Mesothelial cell of epicardium (in vitro differentiated cells): ENCODE results near the gene CCNK. TPM values are rescaled to one million over a fixed set of nuclear protein-coding genes. Genes with fewer than 3 reads are reported as not detected.

ENCODE experiments used
- DNase-seq, 2 experiments: peaks; one replicate each; pipeline ENCODE4 v3.0.0; 2021; ENCODE audit warnings: low spot score in 2 of 2; ENCODE audit not compliant: unreplicated experiment in 2 of 2
- H3K27ac Mint-ChIP-seq: 2 replicates; pipeline ENCODE4 v1.8.0; 2021; ENCODE audit warnings: mixed read lengths
- H3K27me3 Mint-ChIP-seq: 2 replicates; pipeline ENCODE4 v1.8.0; 2021; ENCODE audit warnings: low read depth, mixed read lengths
- H3K36me3 Mint-ChIP-seq: 2 replicates; pipeline ENCODE4 v1.8.0; 2021; ENCODE audit warnings: mixed read lengths
- H3K4me1 Mint-ChIP-seq: 2 replicates; pipeline ENCODE4 v1.8.0; 2021; ENCODE audit warnings: mixed read lengths
- H3K4me3 Mint-ChIP-seq: 2 replicates; pipeline ENCODE4 v1.8.0; 2021; ENCODE audit warnings: mild to moderate bottlenecking, moderate library complexity, mixed read lengths
- H3K9me3 Mint-ChIP-seq: 2 replicates; pipeline ENCODE4 v1.8.0; 2021; ENCODE audit warnings: mixed read lengths
- CTCF ChIP-seq: fragments of 200-600 bp; sonication (generic); IDR thresholded peaks from one replicate; pipeline ENCODE4 v1.5.0; 2021; ENCODE audit warnings: antibody characterized with exemption; ENCODE audit not compliant: unreplicated experiment
- total RNA-seq: library from RNA; stranded (reverse); gene quantifications from 3 replicates; pipeline ENCODE4 v1.2.1, GENCODE V29; 2021

The CCNK gene
- total RNA-seq, 1 donor from 2014 or later, result 65.1 TPM

DNA sequence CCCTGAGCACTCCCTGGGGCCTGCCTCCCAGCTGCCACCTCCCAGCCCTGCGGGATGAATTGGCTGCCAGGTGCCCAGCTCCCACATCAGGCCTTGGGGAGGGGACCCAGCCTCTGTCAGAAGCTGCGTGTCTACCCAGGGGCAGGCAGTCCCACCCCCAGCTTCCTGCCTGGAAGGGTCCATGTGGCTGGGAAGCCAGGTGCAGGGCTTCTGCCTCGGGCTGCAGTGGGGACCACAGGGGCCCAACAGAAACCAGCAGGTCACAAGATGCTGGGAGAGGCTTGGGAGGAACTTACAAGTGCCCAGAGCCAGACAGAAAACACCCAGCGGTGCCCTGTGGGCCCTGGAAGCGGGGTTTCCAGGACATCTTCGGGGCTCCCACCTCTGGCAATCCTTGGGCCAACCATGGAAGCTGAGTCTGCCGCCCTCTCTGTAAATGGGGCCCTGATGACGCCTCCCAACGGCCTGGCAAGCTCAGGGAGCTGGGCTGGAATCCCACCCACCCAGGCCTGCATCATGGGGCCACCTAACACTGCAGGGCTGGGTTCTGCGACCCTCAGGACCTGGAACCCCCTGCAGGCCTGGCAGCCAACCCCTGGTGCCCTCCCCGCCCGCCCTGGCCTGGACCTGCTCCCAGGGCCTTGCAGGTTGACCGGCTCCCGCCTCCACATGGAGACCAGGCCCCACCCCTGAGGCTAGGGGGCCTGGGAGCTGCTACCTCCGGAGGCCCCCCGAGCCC lies 36.6 kb downstream of the CCNK start:
- Mint-ChIP-seq H3K9me3 (no peaks in the 10 kb centered on the region), H3K4me3 (no peak overlapping the region), H3K36me3 (no peaks in the 10 kb centered on the region), H3K4me1 (peaks cover 22% of the 10 kb centered on the region), H3K27me3 (no peaks in the 10 kb centered on the region), H3K27ac (no peak overlapping the region)
- no peak for TF ChIP-seq CTCF
- DNase-seq, result peak in 1 of 2 experiments; percentile 16

DNA sequence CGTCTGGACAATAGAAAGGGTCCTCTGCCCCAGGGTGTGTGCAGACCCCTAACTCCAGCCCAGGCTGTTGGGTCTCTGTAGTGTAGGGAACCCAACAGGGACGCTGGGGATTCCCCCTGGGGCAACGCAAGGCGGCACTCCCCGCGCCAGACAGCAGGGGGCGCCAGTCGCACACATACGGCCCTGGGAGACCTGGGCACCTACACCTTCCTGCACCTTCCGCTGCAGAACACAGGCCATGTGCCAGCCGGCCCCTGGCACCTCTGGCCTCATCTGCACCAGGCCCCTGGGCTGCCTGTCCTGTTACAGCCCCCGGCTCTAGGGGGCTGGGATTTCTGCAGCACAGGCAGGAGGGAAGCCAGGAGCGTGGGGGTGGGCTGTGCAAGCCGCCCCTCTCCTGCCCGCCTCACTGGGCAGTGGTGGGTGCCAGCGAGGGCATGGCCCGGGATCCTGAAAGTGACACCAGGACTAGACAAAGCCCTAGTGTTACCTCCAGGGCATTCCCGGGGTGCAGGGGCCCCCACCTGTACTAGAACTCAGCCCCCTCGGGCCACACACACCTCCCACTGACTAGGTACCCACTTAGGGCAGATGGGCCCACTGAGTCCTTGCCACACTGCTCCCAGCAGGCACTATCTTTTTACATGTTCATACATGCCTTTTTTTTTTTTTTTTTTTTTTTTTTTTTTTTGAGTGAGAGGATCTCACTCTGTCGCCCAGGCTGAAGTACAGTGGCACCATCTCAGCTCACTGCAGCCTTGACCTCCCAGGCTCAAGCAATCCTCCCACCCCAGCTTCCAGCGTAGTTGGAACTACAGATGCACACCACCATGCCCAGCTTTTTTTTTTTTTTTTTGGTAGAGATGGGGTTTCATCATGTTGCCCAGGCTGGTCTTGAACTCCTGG lies 37.5 kb downstream of the CCNK start:
- H3K4me3 Mint-ChIP-seq, result no peak overlapping the region
- peak; percentile 71 to 91 for DNase-seq
- no peak overlapping the region for H3K27ac Mint-ChIP-seq
- no peaks in the 10 kb centered on the region for H3K27me3 Mint-ChIP-seq
- H3K9me3 Mint-ChIP-seq, result no peaks in the 10 kb centered on the region
- peaks cover 31% of the 10 kb centered on the region for H3K4me1 Mint-ChIP-seq
- H3K36me3 Mint-ChIP-seq, result no peaks in the 10 kb centered on the region
- TF ChIP-seq CTCF, result peak; percentile 97

DNA sequence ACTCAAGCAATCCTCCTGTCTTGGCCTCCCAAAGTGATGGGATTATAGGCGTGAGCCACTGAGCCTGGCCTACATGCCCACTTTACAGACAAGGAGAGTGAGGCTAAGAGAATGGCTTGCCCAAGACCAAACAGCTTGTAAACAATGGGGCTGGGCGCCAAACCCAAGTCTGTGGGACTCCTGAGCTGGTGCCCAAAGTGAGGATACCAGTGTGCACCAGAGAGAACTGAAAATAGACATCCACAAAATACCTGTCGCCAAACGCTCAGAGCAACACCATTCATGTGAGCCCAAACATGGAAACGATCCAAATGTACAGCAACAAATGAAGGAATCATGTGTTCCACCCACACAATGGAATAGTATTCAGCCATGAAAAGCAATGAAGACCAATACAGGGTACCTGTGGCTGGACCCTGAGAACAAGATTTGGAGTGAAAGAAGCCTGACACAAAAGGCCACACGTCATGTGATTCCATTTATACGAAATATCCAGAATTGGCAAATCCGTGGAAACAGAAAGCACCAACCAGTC lies 38.2 kb downstream of the CCNK start:
- Mint-ChIP-seq H3K9me3 (no peaks in the 10 kb centered on the region), H3K36me3 (no peaks in the 10 kb centered on the region), H3K27me3 (no peaks in the 10 kb centered on the region), H3K4me3 (no peak overlapping the region), H3K4me1 (peaks cover 37% of the 10 kb centered on the region), H3K27ac (no peak overlapping the region)
- no peak for DNase-seq
- no peak for TF ChIP-seq CTCF

DNA sequence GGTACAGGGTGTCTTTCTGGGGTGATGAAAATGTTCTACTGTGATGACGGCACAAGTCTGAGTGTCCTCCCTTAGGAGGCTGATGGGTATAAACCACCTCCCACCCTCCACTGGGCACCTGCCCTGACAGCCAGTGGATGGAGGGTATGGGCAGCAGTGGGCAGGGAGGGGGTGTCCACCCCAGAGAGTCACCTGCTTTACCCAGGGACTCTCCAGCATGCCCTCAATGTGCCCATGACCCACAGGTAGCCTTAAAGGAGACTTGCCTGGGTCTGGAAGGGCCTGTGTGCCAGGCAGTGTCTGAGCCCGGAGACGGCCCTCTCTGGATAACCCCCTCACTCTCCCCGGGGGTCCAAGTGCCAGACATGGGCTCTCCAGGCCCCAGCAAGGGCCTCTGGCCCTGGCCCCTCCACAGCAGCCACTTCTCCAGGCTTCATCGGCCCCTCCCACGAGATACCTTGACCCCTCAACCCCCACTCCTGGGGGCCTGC lies 38.8 kb downstream of the CCNK start:
- H3K27ac Mint-ChIP-seq, result no peak overlapping the region
- TF ChIP-seq CTCF, result no peak
- no peaks in the 10 kb centered on the region for H3K9me3 Mint-ChIP-seq
- H3K27me3 Mint-ChIP-seq, result no peaks in the 10 kb centered on the region
- no peak overlapping the region for H3K4me3 Mint-ChIP-seq
- DNase-seq, result no peak
- no peaks in the 10 kb centered on the region for H3K36me3 Mint-ChIP-seq
- H3K4me1 Mint-ChIP-seq, result peaks cover 43% of the 10 kb centered on the region

DNA sequence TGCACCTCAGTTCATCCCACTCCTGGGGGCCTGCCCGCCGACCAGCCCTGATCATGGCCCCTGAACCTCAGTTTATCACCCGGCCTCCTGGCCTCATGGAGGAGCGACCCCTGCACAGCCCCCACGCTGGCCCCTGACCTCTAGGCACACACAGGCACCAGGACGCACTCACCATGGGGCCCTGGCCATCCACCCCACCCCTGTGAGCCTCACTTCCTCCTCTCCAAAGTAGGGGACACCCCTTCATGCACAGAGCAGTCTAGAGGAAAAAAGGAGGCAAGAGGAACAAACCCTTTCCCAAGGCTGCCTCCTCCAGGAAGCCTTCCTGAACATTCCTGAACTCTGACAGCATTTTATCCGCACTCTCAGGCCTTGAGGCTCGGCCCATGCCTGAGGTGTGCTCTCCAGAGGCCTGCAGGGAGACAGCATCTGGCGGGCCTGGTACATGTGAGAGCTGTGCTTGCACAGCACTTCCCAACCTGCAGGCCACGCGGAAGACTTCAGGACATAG lies 39.4 kb downstream of the CCNK start:
- H3K4me1 Mint-ChIP-seq, result peaks cover 47% of the 10 kb centered on the region
- no peak for TF ChIP-seq CTCF
- H3K27ac Mint-ChIP-seq, result peak overlapping the region; percentile 80
- no peaks in the 10 kb centered on the region for H3K9me3 Mint-ChIP-seq
- H3K36me3 Mint-ChIP-seq, result no peaks in the 10 kb centered on the region
- no peak overlapping the region for H3K4me3 Mint-ChIP-seq
- no peaks in the 10 kb centered on the region for H3K27me3 Mint-ChIP-seq
- DNase-seq, result no peak
